ENCODE results near the gene BMAL1.

- TF ChIP-seq CTCF (conservative IDR thresholded peaks at IDR 0.05 in 1 of 2, IDR thresholded peaks at IDR 0.05 in 1 of 2; ENCODE audit: low read depth in 1 of 2, low read length in 2 of 2): peak; percentile 65 to 71
- TF ChIP-seq EZH2 (IDR thresholded peaks at IDR 0.05; ENCODE audit: low read length, missing control alignments): no peak
Measured at GRCh38 chr11:13384908-13385640, 107.5 kb downstream of the BMAL1 start.

Data from fibroblast of lung (primary cell).